Psoas muscle (tissue), 8 donors: ENCODE measurements around the gene DLG3. TPM values are rescaled to one million over a fixed set of nuclear protein-coding genes. Genes with fewer than 3 reads are reported as not detected.

Experiments used
- ATAC-seq, 4 donors: fragments of 200-7000 bp; cut with Tn5 transposase; one replicate each; pipeline ENCODE4 v1.9.1; 2020; ENCODE audit warnings: moderate library complexity in 3 of 4, mild to moderate bottlenecking in 2 of 4
- DNase-seq, 2 donors: peaks; one replicate each; pipeline ENCODE4 v3.0.0-alpha.2; 2020
- H3K27ac ChIP-seq: fragments of 200-600 bp; one replicate; pipeline ENCODE4 v1.8.0; 2022
- H3K27me3 ChIP-seq, 3 donors: fragments of 200-600 bp in 1 of 3; one replicate each; pipeline versions ENCODE4 v1.6.1 to v1.8.0; 2013 to 2022; ENCODE audit warnings: low read length in 2 of 3, mild to moderate bottlenecking in 2 of 3, moderate library complexity in 1 of 3; ENCODE audit not compliant: insufficient read depth in 3 of 3
- H3K36me3 ChIP-seq, 2 donors: fragments of 200-600 bp in 1 of 2; one replicate each; pipeline versions ENCODE4 v1.6.1 to v1.8.0; 2013 to 2022; ENCODE audit warnings: low read depth in 1 of 2, mild to moderate bottlenecking in 1 of 2, moderate library complexity in 1 of 2; ENCODE audit not compliant: insufficient read depth in 1 of 2
- H3K4me1 ChIP-seq: fragments of 200-600 bp; one replicate; pipeline ENCODE4 v1.8.0; 2022
- H3K4me3 ChIP-seq: fragments of 200-600 bp; one replicate; pipeline ENCODE4 v1.8.0; 2022; ENCODE audit warnings: mild to moderate bottlenecking
- H3K9me3 ChIP-seq: fragments of 200-600 bp; one replicate; pipeline ENCODE4 v1.8.0; 2022
- CTCF ChIP-seq: fragments of 200-600 bp; IDR thresholded peaks from one replicate; pipeline ENCODE4 v1.8.0; 2022; ENCODE audit warnings: antibody characterized with exemption
- WGBS, 3 donors: extraction: QIAGEN DNeasy Blood & Tissue Kit; methylation state at CpG; one replicate each; pipeline versions ENCODE4 v1.1.6 to v1.1.7; 2013; 5-methylcytosine and 5-hydroxymethylcytosine counted together
- intact Hi-C, 2 donors: fragments of 100-400 bp; cut with DNase I; formaldehyde crosslinking; loops; one replicate each; pipeline versions ENCODE4 v1.11.0 to v1.14.2; 2022
- polyA plus RNA-seq, 3 donors: library from polyadenylated mRNA; stranded (reverse); fragments of 200-250 nt; gene quantifications; one replicate each; pipeline ENCODE4 v1.2.3, GENCODE V29; 2013
- total RNA-seq, 4 donors: library from RNA; stranded (reverse); fragmentation: NEBNext Ultra II Directional in 2 of 4; extraction: Animal tissue kit (Norgen Biotek cat#: 25700) in 2 of 4; gene quantifications; one replicate each; pipeline versions ENCODE4 v1.2.1 to v1.2.4, GENCODE V29; 2021 to 2023
- donor health status: healthy with polysubstance abuse.
- donor health status: DM: no; HTN: no; CAD: no; lungs with moderate emphysema.
- donor health status: Bipolar disorder and iron deficiency.
- donor health status: healthy.
- donor health status: DM: yes; HTN: yes; CAD: no.
- donor health status: DM: no; HTN: no; CAD: no.
- donor health status: DM: no; HTN: no; CAD: no.
- donor health status: DM: yes; HTN: yes; CAD: no.

The DLG3 gene
- total and polyA plus RNA-seq, 7 donors: 0.27 to 1.6 (median 1.2) TPM

GRCh38 chrX:70434914-70435586, 9.6 kb upstream of the DLG3 start:
- ATAC-seq: peak; percentile 67 to 81 (median 78)
- DNase-seq: peak; percentile 48 to 78
- H3K4me1 ChIP-seq: peaks cover 4% of the 10 kb centered on the region
- 9 to 46% (median 10%) methylated on average over 17 of the region's 17 CpGs for WGBS, 3 donors
- TF ChIP-seq CTCF: no peak
- H3K9me3 ChIP-seq: no peaks in the 10 kb centered on the region
- H3K27ac ChIP-seq: peak overlapping the region; percentile 89
- H3K4me3 ChIP-seq: peak overlapping the region; percentile 76
- no peaks in the 10 kb centered on the region for H3K36me3 ChIP-seq
- intact Hi-C loops: loop anchor here in 1 of 2 donors (10.0 kb wide), 2 partner anchors 150 to 300 kb away; partner anchors contain the start of genes IGBP1, PDZD11 and RAB41
- H3K27me3 ChIP-seq: peaks cover 0 to 26% (median 0%) of the 10 kb centered on the region in 3 donors

- WGBS, 3 donors: 35 to 40% (median 36%) methylated on average over 16 of the region's 16 CpGs
- Histone ChIP-seq H3K36me3 (no peaks in the 10 kb centered on the region), H3K4me1 (peaks cover 4% of the 10 kb centered on the region), H3K27me3 (peaks cover 0 to 23% (median 0%) of the 10 kb centered on the region in 3 donors), H3K4me3 (no peak overlapping the region), H3K27ac (no peak overlapping the region), H3K9me3 (no peaks in the 10 kb centered on the region)
- intact Hi-C loops: loop anchor here in 1 of 2 donors (10.0 kb wide), 2 partner anchors 152 to 302 kb away; partner anchors contain the start of genes IGBP1, PDZD11 and RAB41
- no peak for TF ChIP-seq CTCF
- DNase-seq (no peak), ATAC-seq (no peak)
Observed at GRCh38 chrX:70436343-70436742, 8.3 kb upstream of the DLG3 start.

- H3K4me3 ChIP-seq: no peak overlapping the region
- 37 to 50% (median 42%) methylated on average over 2 of the region's 2 CpGs for WGBS, 3 donors
- no peaks in the 10 kb centered on the region for H3K9me3 ChIP-seq
- H3K4me1 ChIP-seq: peaks cover 4% of the 10 kb centered on the region
- DNase-seq: no peak
- intact Hi-C loops: loop anchor here in 1 of 2 donors (10.0 kb wide), 2 partner anchors 152 to 302 kb away; partner anchors contain the start of genes IGBP1, PDZD11 and RAB41
- no peaks in the 10 kb centered on the region for H3K36me3 ChIP-seq
- no peak for TF ChIP-seq CTCF
- peaks cover 0 to 24% (median 0%) of the 10 kb centered on the region in 3 donors for H3K27me3 ChIP-seq
- no peak overlapping the region for H3K27ac ChIP-seq
- ATAC-seq: no peak
Observed at GRCh38 chrX:70437011-70437410, 7.6 kb upstream of the DLG3 start.

GRCh38 chrX:70437921-70438665, 6.5 kb upstream of the DLG3 start:
- Histone ChIP-seq H3K9me3 (no peaks in the 10 kb centered on the region), H3K27ac (no peak overlapping the region), H3K4me1 (peaks cover 4% of the 10 kb centered on the region), H3K36me3 (no peaks in the 10 kb centered on the region), H3K27me3 (peaks cover 0 to 34% (median 0%) of the 10 kb centered on the region in 3 donors), H3K4me3 (no peak overlapping the region)
- intact Hi-C loops: loop anchor here in 1 of 2 donors (10.0 kb wide), 2 partner anchors 153 to 303 kb away; partner anchors contain the start of genes IGBP1, PDZD11 and RAB41
- TF ChIP-seq CTCF: no peak
- ATAC-seq: no peak
- WGBS, 3 donors: 61 to 86% (median 78%) methylated on average over 8 of the region's 8 CpGs
- no peak for DNase-seq
